ENCODE data around the gene SLC16A13. TPM values are rescaled to one million over a fixed set of nuclear protein-coding genes. Genes with fewer than 3 reads are reported as not detected.
A peak's percentile ranks its signal among the peaks of the same experiment; 100 is the strongest.

Gene SLC16A13
- total and polyA plus RNA-seq, 8 donors: 3.7 to 21.5 (median 4.8) TPM

- peak; percentile 63 to 68 for TF ChIP-seq CTCF (IDR thresholded peaks at IDR 0.05)
- DNase-seq (peak in 2 of 4 donors; percentile 69), ATAC-seq (peak; percentile 90)
- H3K4me3 ChIP-seq: no peak overlapping the region
- H3K27me3 ChIP-seq: no peaks in the 10 kb centered on the region
- no peak overlapping the region for H3K27ac ChIP-seq
- H3K4me1 ChIP-seq: peaks cover 0 to 15% of the 10 kb centered on the region in 2 donors
- H3K9me3 ChIP-seq: no peaks in the 10 kb centered on the region
- intact Hi-C loops (cut with DNase I): loop anchor here in 1 of 2 donors (5.0 kb wide), 1 partner anchor 92 kb away; no protein-coding TSS in a partner anchor
- peaks cover 0 to 74% of the 10 kb centered on the region in 2 donors for H3K36me3 ChIP-seq
Measured at GRCh38 chr17:7004398-7005253, 31.2 kb upstream of the SLC16A13 start.

- intact Hi-C loops (cut with DNase I): no loop called here
- peaks cover 0 to 68% of the 10 kb centered on the region in 2 donors for H3K36me3 ChIP-seq
Measured at GRCh38 chr17:7005716-7006115, 30.1 kb upstream of the SLC16A13 start.

GRCh38 chr17:7007143-7007542 lies 28.7 kb upstream of the SLC16A13 start:
- no peaks in the 10 kb centered on the region for H3K9me3 ChIP-seq
- peaks cover 9 to 37% of the 10 kb centered on the region in 2 donors for H3K4me1 ChIP-seq
- intact Hi-C loops (cut with DNase I): no loop called here
- H3K27ac ChIP-seq: no peak overlapping the region
- ATAC-seq (no peak), DNase-seq (no peak)
- no peak overlapping the region for H3K4me3 ChIP-seq
- no peaks in the 10 kb centered on the region for H3K27me3 ChIP-seq
- H3K36me3 ChIP-seq: peaks cover 0 to 54% of the 10 kb centered on the region in 2 donors
- TF ChIP-seq CTCF (IDR thresholded peaks at IDR 0.05): no peak

More at GRCh38 chr17:7005716-7006115, 30.1 kb upstream of the SLC16A13 start:
- no peak overlapping the region for H3K4me3 ChIP-seq
- no peak for TF ChIP-seq CTCF (IDR thresholded peaks at IDR 0.05)
- peaks cover 2 to 26% of the 10 kb centered on the region in 2 donors for H3K4me1 ChIP-seq
- H3K27me3 ChIP-seq: no peaks in the 10 kb centered on the region
- ATAC-seq (no peak), DNase-seq (no peak)
- no peaks in the 10 kb centered on the region for H3K9me3 ChIP-seq
- H3K27ac ChIP-seq: no peak overlapping the region

- peaks cover 13 to 52% of the 10 kb centered on the region in 2 donors for H3K4me1 ChIP-seq
- intact Hi-C loops (cut with DNase I): loop anchor here in 1 of 2 donors (5.0 kb wide), 1 partner anchor 93 kb away; no protein-coding TSS in a partner anchor
- TF ChIP-seq CTCF (IDR thresholded peaks at IDR 0.05): no peak
- H3K4me3 ChIP-seq: peak overlapping the region in 1 of 2 donors; percentile 97
- peaks cover 0 to 38% of the 10 kb centered on the region in 2 donors for H3K36me3 ChIP-seq
- no peaks in the 10 kb centered on the region for H3K27me3 ChIP-seq
- H3K27ac ChIP-seq: no peak overlapping the region
- H3K9me3 ChIP-seq: no peaks in the 10 kb centered on the region
- DNase-seq (no peak), ATAC-seq (no peak)
Measured at GRCh38 chr17:7010523-7010922, 25.3 kb upstream of the SLC16A13 start.

- Histone ChIP-seq H3K4me1 (peaks cover 13 to 61% of the 10 kb centered on the region in 2 donors), H3K27me3 (no peaks in the 10 kb centered on the region), H3K4me3 (peak overlapping the region; percentile 82 to 97), H3K9me3 (no peaks in the 10 kb centered on the region), H3K27ac (peak overlapping the region in 1 of 2 donors; percentile 99), H3K36me3 (peaks cover 0 to 36% of the 10 kb centered on the region in 2 donors)
- ATAC-seq (no peak), DNase-seq (no peak)
- no peak for TF ChIP-seq CTCF (IDR thresholded peaks at IDR 0.05)
- intact Hi-C loops (cut with DNase I): loop anchor here in 1 of 2 donors (5.0 kb wide), 1 partner anchor 94 kb away; no protein-coding TSS in a partner anchor
Measured at GRCh38 chr17:7011415-7011814, 24.4 kb upstream of the SLC16A13 start.

Data from left lung (tissue), 10 donors.